ENCODE data around the gene TAF11L14. TPM values are rescaled to one million over a fixed set of nuclear protein-coding genes. Genes with fewer than 3 reads are reported as not detected.

TAF11L14 gene
- total RNA-seq, 1 experiment from 2014 or later = not detected

GRCh38 chr5:17679597-17680203, 45.4 kb downstream of the TAF11L14 start:
- H4K91ac ChIP-seq (ENCODE audit: insufficient read length, low read depth, low read length) = no peak overlapping the region
- no peak overlapping the region for H4K5ac ChIP-seq (ENCODE audit: insufficient read length, low read depth, low read length)
- H3K79me1 ChIP-seq (ENCODE audit: insufficient read depth, low read depth, low read length, poor library complexity, severe bottlenecking) = no peaks in the 10 kb centered on the region
- no peaks in the 10 kb centered on the region for H3K36me3 Mint-ChIP-seq (ENCODE audit: insufficient read depth in 1 of 3, low read depth in 3 of 3)
- H3K4me3 Mint-ChIP-seq = no peak overlapping the region
- no peaks in the 10 kb centered on the region for H3K27me3 Mint-ChIP-seq (ENCODE audit: low read depth)
- no peak overlapping the region for H2AFZ ChIP-seq (ENCODE audit: low read length)
- no peaks in the 10 kb centered on the region for H3K4me1 ChIP-seq (ENCODE audit: insufficient read depth, low read length)
- H3T11ph ChIP-seq (ENCODE audit: low read length) = no peak overlapping the region
- no peak overlapping the region for H2BK120ac ChIP-seq (ENCODE audit: low read depth, low read length, poor library complexity, severe bottlenecking)
- H3K9me3 Mint-ChIP-seq = no peaks in the 10 kb centered on the region
- no peaks in the 10 kb centered on the region for H3K23me2 ChIP-seq (ENCODE audit: insufficient read length, low read depth, low read length, poor library complexity, severe bottlenecking)
- no peaks in the 10 kb centered on the region for H3K27me3 ChIP-seq (ENCODE audit: insufficient read depth, low read length)
- no peaks in the 10 kb centered on the region for H3K9me3 ChIP-seq (ENCODE audit: control insufficient read depth, low read depth, low read length)
- 0 out of 4 replicates have a peak, but pooled peaks cover 0 to 3% of the 10 kb centered on the region in 2 experiments for H3K4me1 Mint-ChIP-seq
- H3K4ac ChIP-seq (ENCODE audit: low read depth, low read length) = no peak overlapping the region
- H3K79me2 ChIP-seq (ENCODE audit: insufficient read depth, low read length) = no peaks in the 10 kb centered on the region
- H4K8ac ChIP-seq (replicated peaks; ENCODE audit: insufficient read length, low read depth, low read length) = no peak overlapping the region
- no CpG with 5 or more reads among the region's 8 CpGs for WGBS (ENCODE audit: extremely low coverage, insufficient read length, low lambda C conversion rate)
- DNase-seq = no peak
- H3K27ac ChIP-seq (ENCODE audit: insufficient read length, low read depth, low read length) = no peak overlapping the region
- H3K23ac ChIP-seq (ENCODE audit: insufficient read length, low read depth, low read length) = no peak overlapping the region
- H2BK20ac ChIP-seq (ENCODE audit: low read depth, low read length, poor library complexity, severe bottlenecking) = no peak overlapping the region
- H3K56ac ChIP-seq (ENCODE audit: insufficient read length, low read depth, low read length) = no peak overlapping the region
- no peak overlapping the region for H2BK5ac ChIP-seq (ENCODE audit: insufficient read length, low read length)
- no peak overlapping the region for H2BK12ac ChIP-seq (ENCODE audit: insufficient read length, low read depth, low read length)
- no peak overlapping the region for H2AK5ac ChIP-seq (ENCODE audit: insufficient read length, low read length)
- H4K20me1 ChIP-seq (ENCODE audit: control insufficient read depth, insufficient read depth, insufficient read length) = no peaks in the 10 kb centered on the region
- H3K4me2 ChIP-seq (ENCODE audit: insufficient read depth, insufficient read length, low read length) = no peak overlapping the region
- no peak for TF ChIP-seq CTCF (conservative IDR thresholded peaks at IDR 0.05)
- H3K14ac ChIP-seq (ENCODE audit: insufficient read depth, low read length) = no peak overlapping the region
- no peak overlapping the region for H2BK15ac ChIP-seq (ENCODE audit: low read depth, low read length)
- no peak overlapping the region for H3K9ac ChIP-seq (ENCODE audit: extremely low read depth, insufficient read length, low read length)
- no peak overlapping the region for H3K27ac Mint-ChIP-seq
- H3K18ac ChIP-seq (ENCODE audit: insufficient read length, low read depth, low read length) = no peak overlapping the region

All from H9 (cell line).